MCF 10A (cell line): Measurements from ENCODE around the gene NAPSA. TPM values are rescaled to one million over a fixed set of nuclear protein-coding genes. Genes with fewer than 3 reads are reported as not detected.

Experiments
- BruUV-seq: library from RNA; stranded (reverse); fragments of 400-500 nt; replicated peaks from 2 replicates; lab custom pipeline; 2021; lab: Mats Ljungman, UMichigan
- CTCF ChIA-PET: fragments of 300-600 bp; sonication (Branson Sonifier 250); formaldehyde crosslinking; extraction: SDS; loops from one replicate; lab custom pipeline; 2021; ENCODE audit warnings: antibody characterized with exemption, inconsistent platforms; lab: Yijun Ruan, JAX
- POLR2A ChIA-PET: fragments of 300-600, 350-650 bp; sonication (Branson Sonifier 250); formaldehyde crosslinking; extraction: SDS; loops from one replicate; lab custom pipeline; 2020; ENCODE audit warnings: antibody characterized with exemption, inconsistent platforms; lab: Yijun Ruan, JAX
- DNase-seq: peaks from one replicate; pipeline ENCODE4 v3.0.0-alpha.2; 2018; ENCODE audit not compliant: unreplicated experiment
- H3K27ac Mint-ChIP-seq: one replicate; pipeline ENCODE4 v1.8.0; 2022; ENCODE audit warnings: mild to moderate bottlenecking, low read depth, mixed read lengths; ENCODE audit not compliant: unreplicated experiment
- H3K27me3 Mint-ChIP-seq: one replicate; pipeline ENCODE4 v1.8.0; 2022; ENCODE audit warnings: mixed read lengths; ENCODE audit not compliant: insufficient read depth, unreplicated experiment
- H3K36me3 Mint-ChIP-seq: one replicate; pipeline ENCODE4 v1.8.0; 2022; ENCODE audit warnings: mild to moderate bottlenecking, moderate library complexity, mixed read lengths; ENCODE audit not compliant: insufficient read depth, unreplicated experiment
- H3K4me1 Mint-ChIP-seq: one replicate; pipeline ENCODE4 v1.8.0; 2022; ENCODE audit warnings: mixed read lengths; ENCODE audit not compliant: insufficient read depth, unreplicated experiment
- H3K4me3 Mint-ChIP-seq: one replicate; pipeline ENCODE4 v1.8.0; 2022; ENCODE audit warnings: mild to moderate bottlenecking, moderate library complexity, mixed read lengths; ENCODE audit not compliant: unreplicated experiment
- H3K9me3 Mint-ChIP-seq: one replicate; pipeline ENCODE4 v1.8.0; 2022; ENCODE audit warnings: mixed read lengths; ENCODE audit not compliant: unreplicated experiment
- intact Hi-C: fragments of 100-400 bp; cut with micrococcal nuclease; formaldehyde crosslinking; loops from 2 replicates; pipeline ENCODE4 v1.14.1; 2022
- total RNA-seq: library from RNA; stranded (reverse); gene quantifications from 2 replicates; pipeline ENCODE4 v1.2.3, GENCODE V29; 2022
- TF ChIP-seq, protein P1 (sequence below): fragments of 200-600 bp; IDR thresholded peaks from one replicate; pipeline ENCODE4 v1.8.0; 2022; ENCODE audit warnings: antibody characterized with exemption, mild to moderate bottlenecking; ENCODE audit not compliant: unreplicated experiment

NAPSA gene
- total RNA-seq, 1 experiment from 2014 or later = 0.51 TPM

DNA sequence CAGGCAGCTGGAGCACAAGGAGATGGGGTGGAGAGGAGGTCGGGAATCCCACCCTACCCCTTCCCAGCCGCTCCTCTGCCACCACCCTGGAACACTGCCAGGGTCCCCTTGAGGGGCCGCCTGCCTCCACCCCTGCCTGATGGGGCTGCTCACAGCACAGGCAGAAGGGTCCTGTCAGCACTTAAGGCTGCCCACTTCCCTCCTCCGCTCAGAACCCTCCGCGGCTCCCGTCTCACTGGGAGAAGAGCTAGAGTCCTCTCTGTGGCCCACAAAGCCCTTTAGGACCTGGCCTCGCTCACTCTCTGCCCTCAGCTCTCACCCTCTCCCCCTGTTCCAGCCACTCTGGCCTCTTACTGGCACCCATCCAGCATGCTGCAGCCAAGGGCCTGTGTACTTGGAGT, 15.3 kb upstream of the NAPSA start:
- peaks cover 68% of the 10 kb centered on the region for H3K36me3 Mint-ChIP-seq
- H3K4me3 Mint-ChIP-seq = no peak overlapping the region
- H3K27ac Mint-ChIP-seq = no peak overlapping the region
- CTCF ChIA-PET = no interaction called here
- peaks cover 22% of the 10 kb centered on the region for H3K4me1 Mint-ChIP-seq
- TF ChIP-seq, protein P1, sequence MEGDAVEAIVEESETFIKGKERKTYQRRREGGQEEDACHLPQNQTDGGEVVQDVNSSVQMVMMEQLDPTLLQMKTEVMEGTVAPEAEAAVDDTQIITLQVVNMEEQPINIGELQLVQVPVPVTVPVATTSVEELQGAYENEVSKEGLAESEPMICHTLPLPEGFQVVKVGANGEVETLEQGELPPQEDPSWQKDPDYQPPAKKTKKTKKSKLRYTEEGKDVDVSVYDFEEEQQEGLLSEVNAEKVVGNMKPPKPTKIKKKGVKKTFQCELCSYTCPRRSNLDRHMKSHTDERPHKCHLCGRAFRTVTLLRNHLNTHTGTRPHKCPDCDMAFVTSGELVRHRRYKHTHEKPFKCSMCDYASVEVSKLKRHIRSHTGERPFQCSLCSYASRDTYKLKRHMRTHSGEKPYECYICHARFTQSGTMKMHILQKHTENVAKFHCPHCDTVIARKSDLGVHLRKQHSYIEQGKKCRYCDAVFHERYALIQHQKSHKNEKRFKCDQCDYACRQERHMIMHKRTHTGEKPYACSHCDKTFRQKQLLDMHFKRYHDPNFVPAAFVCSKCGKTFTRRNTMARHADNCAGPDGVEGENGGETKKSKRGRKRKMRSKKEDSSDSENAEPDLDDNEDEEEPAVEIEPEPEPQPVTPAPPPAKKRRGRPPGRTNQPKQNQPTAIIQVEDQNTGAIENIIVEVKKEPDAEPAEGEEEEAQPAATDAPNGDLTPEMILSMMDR = no peak
- no peak for DNase-seq
- no peaks in the 10 kb centered on the region for H3K9me3 Mint-ChIP-seq
- no TSS peak for BruUV-seq
- intact Hi-C loops = no loop called here
- no peaks in the 10 kb centered on the region for H3K27me3 Mint-ChIP-seq
- POLR2A ChIA-PET = no interaction called here

GRCh38 chr19:50380137-50380536, 14.7 kb upstream of the NAPSA start:
- H3K36me3 Mint-ChIP-seq = peaks cover 68% of the 10 kb centered on the region
- intact Hi-C loops = no loop called here
- ChIA-PET CTCF (interaction anchor here (0.8 kb wide), 1 partner anchor 12 kb away, joined by 4 read pairs; no protein-coding TSS in a partner anchor), POLR2A (no interaction called here)
- no peaks in the 10 kb centered on the region for H3K9me3 Mint-ChIP-seq
- H3K4me1 Mint-ChIP-seq = peaks cover 20% of the 10 kb centered on the region
- BruUV-seq = no TSS peak
- H3K27ac Mint-ChIP-seq = no peak overlapping the region
- DNase-seq = no peak
- TF ChIP-seq, protein P1 = no peak
- H3K27me3 Mint-ChIP-seq = no peaks in the 10 kb centered on the region
- H3K4me3 Mint-ChIP-seq = no peak overlapping the region

DNA sequence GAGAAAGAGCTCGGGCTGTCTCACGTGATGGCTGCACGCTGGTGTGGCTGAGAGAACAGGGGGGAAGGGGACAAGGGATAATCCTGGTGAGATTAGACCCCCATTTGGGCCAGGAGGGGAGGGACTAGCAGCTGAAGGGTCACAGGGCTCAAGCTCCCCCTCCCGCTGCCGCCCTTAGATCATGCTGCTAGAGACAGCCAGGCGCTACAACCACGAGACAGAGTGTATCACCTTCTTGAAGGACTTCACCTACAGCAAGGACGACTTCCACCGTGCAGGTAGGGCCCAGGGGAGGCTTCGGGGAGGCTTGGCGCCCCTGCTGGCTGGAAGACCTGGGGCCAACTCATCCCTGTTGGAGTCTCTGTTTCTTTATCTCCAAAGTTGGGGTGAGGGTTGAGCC, 14.2 kb upstream of the NAPSA start:
- intact Hi-C loops = no loop called here
- Mint-ChIP-seq H3K27ac (no peak overlapping the region), H3K4me1 (peaks cover 15% of the 10 kb centered on the region), H3K4me3 (no peak overlapping the region), H3K27me3 (no peaks in the 10 kb centered on the region), H3K9me3 (no peaks in the 10 kb centered on the region), H3K36me3 (peaks cover 70% of the 10 kb centered on the region)
- TF ChIP-seq, protein P1 = no peak
- ChIA-PET POLR2A (no interaction called here), CTCF (interaction anchor here (0.8 kb wide), 1 partner anchor 11 kb away, joined by 4 read pairs; no protein-coding TSS in a partner anchor)
- BruUV-seq = no TSS peak
- no peak for DNase-seq

DNA sequence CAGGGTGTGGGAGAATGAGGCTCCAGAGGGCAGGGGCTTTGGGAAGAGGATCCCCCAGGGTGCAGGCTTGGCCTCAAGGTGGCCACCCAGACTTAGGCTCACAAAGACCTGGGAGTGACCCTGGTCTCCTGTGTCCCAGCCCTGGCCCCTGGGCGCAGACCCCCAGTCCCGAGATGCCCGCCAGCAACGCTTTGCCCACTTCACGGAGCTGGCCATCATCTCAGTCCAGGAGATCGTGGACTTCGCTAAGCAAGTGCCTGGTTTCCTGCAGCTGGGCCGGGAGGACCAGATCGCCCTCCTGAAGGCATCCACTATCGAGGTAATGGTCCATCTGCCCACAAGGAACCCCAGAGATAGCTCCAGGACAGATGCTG, 13.4 kb upstream of the NAPSA start:
- BruUV-seq = no TSS peak
- no peaks in the 10 kb centered on the region for H3K9me3 Mint-ChIP-seq
- intact Hi-C loops = no loop called here
- H3K27me3 Mint-ChIP-seq = no peaks in the 10 kb centered on the region
- no peak overlapping the region for H3K27ac Mint-ChIP-seq
- POLR2A ChIA-PET = no interaction called here
- TF ChIP-seq, protein P1 = no peak
- no peak overlapping the region for H3K4me3 Mint-ChIP-seq
- CTCF ChIA-PET = no interaction called here
- H3K36me3 Mint-ChIP-seq = peaks cover 64% of the 10 kb centered on the region
- no peak for DNase-seq
- H3K4me1 Mint-ChIP-seq = peaks cover 13% of the 10 kb centered on the region
